Fibroblast of villous mesenchyme (primary cell): Measurements from ENCODE around the gene UVRAG. TPM values are rescaled to one million over a fixed set of nuclear protein-coding genes. Genes with fewer than 3 reads are reported as not detected.

Experiments used
- DNase-seq: peaks from one replicate; pipeline ENCODE4 v3.0.0-alpha.2; 2010; ENCODE audit warnings: low read depth
- H3K4me3 ChIP-seq: 2 replicates; pipeline ENCODE4 v1.5.1; 2011; ENCODE audit warnings: low read depth, mild to moderate bottlenecking, low read length
- CTCF ChIP-seq: IDR thresholded peaks from 2 replicates; pipeline ENCODE4 v1.5.1; 2012; ENCODE audit warnings: low read depth, mild to moderate bottlenecking, low read length; ENCODE audit not compliant: insufficient read depth
- total RNA-seq: library from RNA; depleted of rRNA; stranded (reverse); fragments of >200 nt; gene quantifications from 2 replicates; pipeline ENCODE4 v1.2.3, GENCODE V29; 2012

Gene UVRAG
- total RNA-seq, 1 donor, result 37.1 TPM

- TF ChIP-seq CTCF, result no peak
- DNase-seq, result no peak
- no peak overlapping the region for H3K4me3 ChIP-seq
Measured at GRCh38 chr11:76159303-76159937, 344.4 kb downstream of the UVRAG start.

GRCh38 chr11:76159983-76160661, 345.1 kb downstream of the UVRAG start:
- no peak for TF ChIP-seq CTCF
- DNase-seq, result no peak
- H3K4me3 ChIP-seq, result no peak overlapping the region

GRCh38 chr11:76160856-76161255, 345.8 kb downstream of the UVRAG start:
- no peak for TF ChIP-seq CTCF
- no peak overlapping the region for H3K4me3 ChIP-seq
- DNase-seq, result no peak

GRCh38 chr11:76161261-76161961, 346.4 kb downstream of the UVRAG start:
- no peak for TF ChIP-seq CTCF
- H3K4me3 ChIP-seq, result no peak overlapping the region
- DNase-seq, result peak; percentile 17

GRCh38 chr11:76162336-76163288, 347.6 kb downstream of the UVRAG start:
- H3K4me3 ChIP-seq, result no peak overlapping the region
- DNase-seq, result no peak
- TF ChIP-seq CTCF, result no peak

- H3K4me3 ChIP-seq, result no peak overlapping the region
- no peak for DNase-seq
- TF ChIP-seq CTCF, result no peak
Measured at GRCh38 chr11:76163289-76163880, 348.4 kb downstream of the UVRAG start.
